Sigmoid colon (tissue), 4 donors: ENCODE measurements around the gene AUTS2.

Experiments used
- EP300 ChIP-seq, 4 donors: sonication (generic); formaldehyde crosslinking; IDR thresholded peaks; one replicate each; pipeline ENCODE4 v1.6.1; 2017; ENCODE audit warnings: antibody characterized with exemption in 4 of 4
- POLR2A ChIP-seq, 2 donors: fragments of 450-650 bp; IDR thresholded peaks; one replicate each; pipeline ENCODE4 v1.6.1; 2016; ENCODE audit warnings: antibody characterized with exemption in 2 of 2, mild to moderate bottlenecking in 2 of 2, moderate library complexity in 2 of 2

DNA sequence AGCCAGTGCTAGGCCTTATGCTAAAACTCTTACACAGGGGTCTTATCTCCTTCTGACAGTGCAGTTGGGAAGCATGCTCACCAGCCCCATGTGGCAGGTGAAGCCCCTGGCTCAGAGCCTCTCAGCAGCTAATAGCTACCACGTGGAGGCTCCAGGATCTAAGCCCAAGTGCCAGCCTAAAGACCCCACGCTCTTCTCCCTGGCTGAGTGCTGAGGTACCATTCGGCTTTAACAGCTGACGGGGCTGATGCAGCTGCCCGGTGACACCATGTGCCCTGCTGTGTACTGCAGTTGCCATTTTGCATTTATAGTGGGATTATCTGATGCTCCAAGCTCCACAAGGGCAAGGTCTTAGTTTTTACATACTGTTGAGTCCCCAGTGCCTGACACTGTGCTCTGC, 1017.9 kb downstream of the AUTS2 start:
- TF ChIP-seq POLR2A (IDR thresholded peaks at IDR 0.05), result no peak
- TF ChIP-seq EP300 (IDR thresholded peaks at IDR 0.05), result no peak
